GM11168 (cell line): Measurements from ENCODE around the gene GSTP1.
"Not testable (repeated sequence)": the region's sequence is repeated elsewhere in the genome, so short reads cannot be mapped to it uniquely, and the experiment has no call there.

ENCODE experiments used
- in situ Hi-C: fragments of 300-500 bp; cut with MboI; formaldehyde crosslinking; loops from one replicate; pipeline ENCODE4 v1.12.0; 2022; ENCODE audit warnings: low sequenced_read_pairs; ENCODE audit not compliant: unreplicated experiment

GSTP1 gene

GRCh38 chr11:67593565-67593905 is 9.9 kb downstream of the GSTP1 start:
- in situ Hi-C loops: no loop called here

DNA sequence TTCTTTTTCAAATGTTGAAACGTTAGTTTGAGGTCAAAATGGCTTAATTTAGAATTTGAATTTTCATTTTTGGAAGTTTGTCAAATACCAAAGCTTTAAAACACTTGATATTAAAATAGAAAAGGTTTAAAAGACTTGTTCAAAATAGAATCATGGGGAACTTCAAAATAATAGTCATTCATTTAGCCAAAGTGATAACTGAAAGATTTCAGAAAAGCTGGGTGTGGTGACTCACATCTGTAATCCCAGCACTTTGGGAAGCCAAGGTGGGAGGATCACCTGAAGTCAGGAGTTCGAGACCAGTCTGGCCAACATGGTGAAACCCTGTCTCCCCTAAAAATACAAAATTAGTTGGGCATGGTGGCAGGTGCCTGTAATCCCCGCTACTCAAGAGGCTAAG is 10.9 kb downstream of the GSTP1 start:
- in situ Hi-C loops: no loop called here

- in situ Hi-C loops: no loop called here
Measured at GRCh38 chr11:67596753-67597300, 13.2 kb downstream of the GSTP1 start.

DNA sequence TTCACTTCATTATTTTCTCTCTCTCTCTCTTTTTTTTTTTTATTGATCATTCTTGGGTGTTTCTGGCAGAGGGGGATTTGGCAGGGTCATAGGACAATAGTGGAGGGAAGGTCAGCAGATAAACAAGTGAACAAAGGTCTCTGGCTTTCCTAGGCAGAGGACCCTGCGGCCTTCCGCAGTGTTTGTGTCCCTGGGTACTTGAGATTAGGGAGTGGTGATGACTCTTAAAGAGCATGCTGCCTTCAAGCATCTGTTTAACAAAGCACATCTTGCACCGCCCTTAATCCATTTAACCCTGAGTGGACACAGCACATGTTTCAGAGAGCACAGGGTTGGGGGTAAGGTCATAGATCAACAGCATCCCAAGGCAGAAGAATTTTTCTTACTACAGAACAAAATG is 13.8 kb downstream of the GSTP1 start:
- in situ Hi-C loops: not testable (repeated sequence)

GRCh38 chr11:67597963-67598362 is 14.4 kb downstream of the GSTP1 start:
- in situ Hi-C loops: not testable (repeated sequence)

GRCh38 chr11:67599149-67599548 is 15.5 kb downstream of the GSTP1 start:
- in situ Hi-C loops: no loop called here

DNA sequence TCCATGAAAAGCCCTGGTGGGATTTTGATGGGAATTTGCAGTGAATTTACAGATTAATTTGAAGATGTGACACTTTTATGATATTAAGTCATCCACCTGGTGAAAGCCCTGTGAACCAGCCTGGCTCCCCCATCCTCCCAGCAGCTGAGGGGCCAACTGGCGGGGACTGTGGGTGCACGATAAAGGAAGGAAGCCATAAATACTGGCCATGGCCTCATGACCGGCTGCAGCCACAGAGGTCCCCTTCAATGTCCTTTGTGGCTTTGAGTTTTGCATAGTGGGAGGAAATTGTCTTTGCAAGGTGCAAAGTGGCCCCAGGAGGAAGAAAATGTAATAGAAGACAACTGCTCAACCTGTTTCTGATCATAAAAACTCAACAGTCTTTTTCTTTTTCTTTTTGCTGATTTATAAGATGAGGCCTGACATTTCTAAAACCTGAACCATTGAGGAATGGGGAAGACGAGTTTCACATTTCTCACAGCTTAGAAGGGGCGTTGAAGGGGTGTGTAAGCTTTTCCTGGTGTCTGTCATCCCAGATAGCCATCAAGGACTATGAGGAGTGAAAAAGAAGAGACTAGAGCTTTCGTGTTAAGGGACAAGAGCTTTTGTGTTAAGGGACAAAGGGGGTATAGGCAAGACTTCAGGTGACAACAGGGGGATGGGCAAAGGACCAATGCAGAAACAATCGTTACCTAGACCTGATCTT is 16.9 kb downstream of the GSTP1 start:
- in situ Hi-C loops: no loop called here

DNA sequence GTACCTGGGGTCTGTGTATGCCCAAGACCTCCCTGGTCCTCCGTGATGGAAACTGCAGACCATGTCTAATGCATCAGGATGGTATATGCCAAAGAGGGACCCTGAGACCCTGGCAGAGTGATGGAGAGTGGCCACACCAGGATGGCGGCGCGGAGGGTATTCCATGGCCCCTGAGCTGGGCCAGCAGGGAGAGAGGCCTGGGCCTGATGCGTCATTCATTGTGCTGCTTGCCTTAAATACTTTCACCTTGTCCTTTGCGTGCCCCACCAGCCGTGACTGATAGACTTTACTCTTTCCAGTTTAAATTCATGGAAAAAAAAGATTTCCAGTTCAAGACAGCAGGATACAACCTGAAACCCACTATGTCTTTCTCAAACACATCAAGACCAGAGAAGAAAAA is 17.5 kb downstream of the GSTP1 start:
- in situ Hi-C loops: no loop called here

DNA sequence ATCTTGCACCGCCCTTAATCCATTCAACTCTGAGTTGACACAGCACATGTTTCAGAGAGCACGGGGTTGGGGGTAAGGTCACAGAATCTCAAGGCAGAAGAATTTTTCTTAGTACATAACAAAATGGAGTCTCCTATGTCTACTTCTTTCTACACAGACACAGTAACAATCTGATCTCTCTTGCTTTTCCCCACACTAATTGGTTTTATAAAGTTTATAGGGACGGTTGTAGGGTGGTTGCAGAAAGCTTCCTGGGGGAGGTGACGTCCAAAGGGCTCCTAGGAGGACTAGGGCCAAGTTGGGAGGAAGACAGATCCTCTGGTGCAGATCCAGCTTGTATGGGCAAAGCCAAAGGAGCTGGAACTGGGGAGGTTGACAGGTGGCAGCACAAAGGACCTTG is 20.5 kb downstream of the GSTP1 start:
- in situ Hi-C loops: not testable (repeated sequence)

GRCh38 chr11:67604815-67605214 is 21.2 kb downstream of the GSTP1 start:
- in situ Hi-C loops: no loop called here

DNA sequence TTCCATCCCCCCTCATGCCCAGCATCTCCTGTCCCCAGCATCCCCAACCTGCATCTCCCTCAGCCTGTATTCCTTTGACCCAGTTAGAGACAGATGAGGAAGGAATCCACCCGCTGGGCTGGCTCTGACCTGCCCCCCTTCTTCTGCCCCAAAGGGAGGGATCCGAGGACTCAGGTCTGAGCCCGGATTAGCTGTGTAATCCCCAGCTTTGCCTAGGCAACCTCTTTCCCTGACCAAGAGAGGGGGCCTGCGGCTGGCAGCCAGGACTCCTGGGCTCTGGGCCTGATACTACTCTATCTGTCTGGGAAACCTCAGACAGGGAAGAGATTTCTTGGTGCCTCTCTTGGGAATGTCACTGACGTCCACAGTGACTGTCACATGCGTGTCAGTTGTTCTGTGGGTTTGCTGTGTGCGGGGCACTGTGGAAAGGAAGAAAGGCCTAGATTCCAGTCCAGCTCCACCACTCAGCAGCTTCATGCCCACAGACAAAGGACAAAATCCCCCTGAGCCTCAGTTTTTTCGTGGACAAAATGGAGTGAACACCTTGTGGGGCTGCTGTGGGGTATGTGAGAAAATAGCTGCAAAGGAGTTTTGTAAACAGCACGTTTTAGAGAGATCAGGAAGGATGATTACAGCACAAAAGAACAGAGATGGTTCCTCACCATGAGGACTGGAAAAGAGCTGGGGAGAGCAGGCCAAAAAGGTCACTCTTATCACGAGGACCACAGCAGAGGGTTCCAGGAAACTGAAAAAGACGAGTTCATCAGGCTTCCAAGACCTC is 21.8 kb downstream of the GSTP1 start:
- in situ Hi-C loops: no loop called here

GRCh38 chr11:67606093-67606491 is 22.5 kb downstream of the GSTP1 start:
- in situ Hi-C loops: no loop called here

DNA sequence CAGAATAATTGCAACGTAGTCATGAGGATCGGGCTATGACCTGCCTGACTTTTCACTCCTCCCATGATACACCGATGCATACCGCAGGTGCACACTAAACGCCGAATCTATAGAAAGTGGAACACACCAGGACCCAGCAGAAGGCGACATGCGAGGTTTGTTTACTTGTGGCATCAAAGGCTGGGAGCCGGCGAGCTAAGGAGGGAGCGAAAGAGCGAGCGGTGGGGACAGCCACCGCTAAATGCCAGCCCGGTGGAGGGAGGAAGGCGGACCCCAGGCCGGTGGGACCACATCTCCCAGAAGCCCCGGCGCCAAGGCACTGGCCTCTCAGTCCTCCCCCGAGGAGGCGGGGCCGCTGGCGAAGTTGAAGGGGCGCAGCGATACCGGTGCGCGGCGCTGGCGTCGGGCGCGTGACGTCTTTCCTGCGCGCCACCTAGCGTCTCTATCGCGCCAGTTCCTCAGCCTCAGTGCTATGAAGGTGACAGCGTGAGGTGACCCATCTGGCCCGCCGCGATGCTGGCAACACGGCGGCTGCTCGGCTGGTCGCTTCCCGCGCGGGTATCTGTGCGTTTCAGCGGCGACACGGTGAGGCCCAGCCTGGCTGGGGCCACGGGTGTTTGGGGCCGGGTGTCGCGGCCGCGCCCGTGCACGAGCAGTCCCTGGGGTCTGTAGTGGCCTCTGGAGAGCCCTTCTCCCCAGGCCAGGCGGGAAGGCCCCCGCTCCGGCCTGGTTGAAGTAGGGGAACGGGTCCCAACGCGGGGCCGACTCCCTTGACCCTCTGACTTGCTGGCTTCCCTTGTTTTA is 23.1 kb downstream of the GSTP1 start, which contains the start of gene NDUFV1:
NDUFV1 (plus strand) TSS at position 445 of the 804 bp plus-strand sequence; CDS start at position 514, 69 bp downstream.
- in situ Hi-C loops: no loop called here

DNA sequence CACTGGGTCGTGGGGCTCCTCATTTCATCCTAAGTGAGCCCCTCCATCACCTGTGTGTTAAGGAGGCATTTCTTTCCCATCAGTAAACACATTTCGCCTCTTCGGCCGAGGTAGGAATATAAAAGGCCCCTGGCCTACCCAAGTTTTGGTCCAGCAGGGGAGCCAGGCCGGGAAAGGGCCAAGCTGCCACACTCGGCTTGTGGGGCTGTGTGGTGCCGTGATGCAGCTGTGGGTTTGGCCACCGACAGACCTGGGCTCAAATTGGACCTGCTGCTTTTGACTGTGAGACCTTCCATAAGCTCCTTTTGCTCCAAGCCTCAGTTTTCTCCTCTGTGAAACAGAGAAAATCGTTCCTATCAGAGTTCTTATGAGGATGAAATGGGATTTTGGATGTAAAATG is 23.9 kb downstream of the GSTP1 start:
- in situ Hi-C loops: no loop called here

- in situ Hi-C loops: no loop called here
Measured at GRCh38 chr11:67608486-67608885, 24.9 kb downstream of the GSTP1 start.

GRCh38 chr11:67609316-67609715 is 25.7 kb downstream of the GSTP1 start:
- in situ Hi-C loops: no loop called here

DNA sequence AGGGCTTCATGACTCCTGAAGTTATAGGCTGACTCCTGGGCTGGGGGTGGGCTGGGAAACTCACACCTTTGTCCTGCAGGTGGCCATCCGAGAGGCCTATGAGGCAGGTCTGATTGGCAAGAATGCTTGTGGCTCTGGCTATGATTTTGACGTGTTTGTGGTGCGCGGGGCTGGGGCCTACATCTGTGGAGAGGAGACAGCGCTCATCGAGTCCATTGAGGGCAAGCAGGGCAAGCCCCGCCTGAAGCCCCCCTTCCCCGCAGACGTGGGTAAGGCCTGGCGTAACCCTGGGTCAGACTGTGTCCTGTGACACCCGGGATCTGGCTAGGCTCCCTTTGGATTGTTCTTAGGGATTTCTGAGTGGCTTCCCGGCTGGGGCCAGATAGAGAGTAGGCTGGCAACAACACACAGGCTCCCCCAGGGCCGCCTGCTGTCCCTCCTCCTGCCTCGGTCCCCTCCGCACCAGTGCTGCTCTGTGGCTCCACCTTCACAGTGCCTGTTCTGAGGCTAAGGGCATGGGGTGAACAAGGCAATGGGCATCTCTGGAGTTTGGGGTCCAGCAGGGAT is 26.8 kb downstream of the GSTP1 start:
- in situ Hi-C loops: no loop called here

GRCh38 chr11:67611165-67611564 is 27.6 kb downstream of the GSTP1 start:
- in situ Hi-C loops: no loop called here

DNA sequence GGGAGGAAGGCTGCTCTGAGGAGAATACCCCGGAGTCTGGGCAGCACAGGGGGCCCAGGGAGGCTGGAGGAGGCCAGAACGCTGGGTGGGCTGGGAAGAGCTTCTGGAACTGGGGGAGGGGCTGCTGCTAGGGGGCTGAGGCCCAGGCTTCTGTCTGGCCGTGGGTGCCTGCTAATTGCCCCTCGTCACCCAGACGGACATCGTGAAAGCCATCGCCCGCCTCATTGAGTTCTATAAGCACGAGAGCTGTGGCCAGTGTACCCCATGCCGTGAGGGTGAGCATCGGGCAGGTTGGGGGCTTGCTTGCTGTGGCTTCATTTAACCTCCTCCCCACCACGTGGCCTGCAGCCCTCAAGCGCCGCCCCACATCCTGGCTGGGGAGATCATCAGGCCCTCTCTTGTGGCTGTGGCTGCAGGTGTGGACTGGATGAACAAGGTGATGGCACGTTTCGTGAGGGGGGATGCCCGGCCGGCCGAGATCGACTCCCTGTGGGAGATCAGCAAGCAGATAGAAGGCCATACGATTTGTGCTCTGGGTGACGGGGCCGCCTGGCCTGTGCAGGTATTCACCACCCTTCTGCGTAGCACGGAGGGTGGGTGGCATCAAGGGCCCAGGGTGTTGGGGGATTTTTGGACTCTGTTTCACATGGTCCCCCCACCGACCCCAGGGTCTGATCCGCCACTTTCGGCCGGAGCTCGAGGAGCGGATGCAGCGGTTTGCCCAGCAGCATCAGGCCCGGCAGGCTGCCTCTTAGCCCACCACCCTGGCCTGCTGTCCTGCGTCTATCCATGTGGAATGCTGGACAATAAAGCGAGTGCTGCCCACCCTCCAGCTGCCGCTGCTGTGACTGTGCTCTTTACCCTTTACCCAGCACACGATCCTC is 28.3 kb downstream of the GSTP1 start:
- in situ Hi-C loops: no loop called here
